ENCODE data around the gene CTSE. TPM values are rescaled to one million over a fixed set of nuclear protein-coding genes. Genes with fewer than 3 reads are reported as not detected.
A peak's percentile ranks its signal among the peaks of the same experiment; 100 is the strongest.

CTSE gene
- total RNA-seq, 2 experiments from 2014 or later, result not detected

- Mint-ChIP-seq H3K4me3 (no peak overlapping the region), H3K4me1 (no peaks in the 10 kb centered on the region), H3K27ac (no peak overlapping the region), H3K36me3 (ENCODE audit: low read depth) (no peaks in the 10 kb centered on the region), H3K27me3 (peaks cover 29% of the 10 kb centered on the region), H3K9me3 (no peaks in the 10 kb centered on the region)
- ChIA-PET CTCF (interaction anchor here (0.6 to 1.3 kb wide), 2 partner anchors 8 to 999 kb away, joined by 3 to 4 read pairs; no protein-coding TSS in a partner anchor), POLR2A (no interaction called here)
- no peak for DNase-seq
These were observed 1.9 kb downstream of the CTSE start for GRCh38 chr1:206021626-206022365.

GRCh38 chr1:206021008-206021625 is 2.6 kb downstream of the CTSE start:
- Mint-ChIP-seq H3K9me3 (no peaks in the 10 kb centered on the region), H3K4me3 (no peak overlapping the region), H3K4me1 (no peaks in the 10 kb centered on the region), H3K36me3 (ENCODE audit: low read depth) (no peaks in the 10 kb centered on the region), H3K27me3 (peaks cover 28% of the 10 kb centered on the region), H3K27ac (no peak overlapping the region)
- CTCF ChIA-PET, result interaction anchor here (0.6 to 1.3 kb wide), 2 partner anchors 9 to 998 kb away, joined by 3 to 4 read pairs; no protein-coding TSS in a partner anchor
- no peak for DNase-seq
- POLR2A ChIA-PET, result no interaction called here

- H3K27ac Mint-ChIP-seq, result no peak overlapping the region
- CTCF ChIA-PET, result interaction anchor here (1.3 kb wide), 1 partner anchor 9 kb away, joined by 3 read pairs; no protein-coding TSS in a partner anchor
- no peak overlapping the region for H3K4me3 Mint-ChIP-seq
- no peak for DNase-seq
- no peaks in the 10 kb centered on the region for H3K9me3 Mint-ChIP-seq
- H3K27me3 Mint-ChIP-seq, result peaks cover 23% of the 10 kb centered on the region
- H3K4me1 Mint-ChIP-seq, result no peaks in the 10 kb centered on the region
- POLR2A ChIA-PET, result no interaction called here
- H3K36me3 Mint-ChIP-seq (ENCODE audit: low read depth), result no peaks in the 10 kb centered on the region
These were observed 3.2 kb downstream of the CTSE start for GRCh38 chr1:206020393-206021007.

GRCh38 chr1:206015071-206015470 is 8.6 kb downstream of the CTSE start:
- peaks cover 22% of the 10 kb centered on the region for H3K4me1 Mint-ChIP-seq

GRCh38 chr1:206014601-206015000 is 9.1 kb downstream of the CTSE start:
- POLR2A ChIA-PET, result no interaction called here
- no peaks in the 10 kb centered on the region for H3K36me3 Mint-ChIP-seq (ENCODE audit: low read depth)
- CTCF ChIA-PET, result no interaction called here

More at GRCh38 chr1:206015071-206015470, 8.6 kb downstream of the CTSE start:
- Mint-ChIP-seq H3K27me3 (peaks cover 12% of the 10 kb centered on the region), H3K36me3 (ENCODE audit: low read depth) (no peaks in the 10 kb centered on the region), H3K4me3 (no peak overlapping the region), H3K9me3 (no peaks in the 10 kb centered on the region), H3K27ac (no peak overlapping the region)
- no peak for DNase-seq
- CTCF ChIA-PET, result interaction anchor here (0.8 to 1.0 kb wide), 2 partner anchors 15 to 91 kb away, joined by 4 to 5 read pairs; no protein-coding TSS in a partner anchor
- POLR2A ChIA-PET, result no interaction called here

GRCh38 chr1:206013026-206013795 is 10.5 kb downstream of the CTSE start:
- Mint-ChIP-seq H3K27me3 (peaks cover 5% of the 10 kb centered on the region), H3K27ac (no peak overlapping the region), H3K4me1 (peaks cover 22% of the 10 kb centered on the region), H3K9me3 (no peaks in the 10 kb centered on the region), H3K4me3 (no peak overlapping the region), H3K36me3 (ENCODE audit: low read depth) (no peaks in the 10 kb centered on the region)
- ChIA-PET CTCF (no interaction called here), POLR2A (no interaction called here)
- no peak for DNase-seq

More at GRCh38 chr1:206014601-206015000, 9.1 kb downstream of the CTSE start:
- peaks cover 22% of the 10 kb centered on the region for H3K4me1 Mint-ChIP-seq
- peaks cover 12% of the 10 kb centered on the region for H3K27me3 Mint-ChIP-seq
- no peak for DNase-seq
- H3K4me3 Mint-ChIP-seq, result no peak overlapping the region
- no peaks in the 10 kb centered on the region for H3K9me3 Mint-ChIP-seq
- no peak overlapping the region for H3K27ac Mint-ChIP-seq

GRCh38 chr1:206012086-206012859 is 11.4 kb downstream of the CTSE start:
- ChIA-PET POLR2A (interaction anchor here (0.6 to 1.5 kb wide), 2 partner anchors 18 to 419 kb away, joined by 3 read pairs; no protein-coding TSS in a partner anchor), CTCF (no interaction called here)
- Mint-ChIP-seq H3K4me1 (peaks cover 22% of the 10 kb centered on the region), H3K36me3 (ENCODE audit: low read depth) (no peaks in the 10 kb centered on the region), H3K9me3 (no peaks in the 10 kb centered on the region), H3K27me3 (no peaks in the 10 kb centered on the region), H3K4me3 (no peak overlapping the region), H3K27ac (no peak overlapping the region)
- DNase-seq, result peak; percentile 33

- no peak overlapping the region for H3K27ac Mint-ChIP-seq
- no peaks in the 10 kb centered on the region for H3K36me3 Mint-ChIP-seq (ENCODE audit: low read depth)
- CTCF ChIA-PET, result no interaction called here
- H3K4me3 Mint-ChIP-seq, result no peak overlapping the region
- peaks cover 2% of the 10 kb centered on the region for H3K27me3 Mint-ChIP-seq
- DNase-seq, result peak; percentile 11
- peaks cover 22% of the 10 kb centered on the region for H3K4me1 Mint-ChIP-seq
- POLR2A ChIA-PET, result interaction anchor here (1.5 kb wide), 1 partner anchor 20 kb away, joined by 3 read pairs; no protein-coding TSS in a partner anchor
- H3K9me3 Mint-ChIP-seq, result no peaks in the 10 kb centered on the region
These were observed 12.6 kb downstream of the CTSE start for GRCh38 chr1:206011057-206011456.

- DNase-seq, result no peak
- CTCF ChIA-PET, result interaction anchor here (0.6 kb wide), 1 partner anchor 863 kb away, joined by 3 read pairs; no protein-coding TSS in a partner anchor
- H3K4me1 Mint-ChIP-seq, result peaks cover 22% of the 10 kb centered on the region
- POLR2A ChIA-PET, result no interaction called here
- no peak overlapping the region for H3K4me3 Mint-ChIP-seq
- peaks cover 2% of the 10 kb centered on the region for H3K27me3 Mint-ChIP-seq
- no peaks in the 10 kb centered on the region for H3K9me3 Mint-ChIP-seq
- H3K36me3 Mint-ChIP-seq (ENCODE audit: low read depth), result no peaks in the 10 kb centered on the region
- H3K27ac Mint-ChIP-seq, result no peak overlapping the region
These were observed 13.6 kb downstream of the CTSE start for GRCh38 chr1:206010060-206010459.

GRCh38 chr1:206006946-206007345 is 16.7 kb downstream of the CTSE start:
- H3K36me3 Mint-ChIP-seq (ENCODE audit: low read depth), result no peaks in the 10 kb centered on the region
- H3K4me3 Mint-ChIP-seq, result no peak overlapping the region
- peaks cover 13% of the 10 kb centered on the region for H3K4me1 Mint-ChIP-seq
- peaks cover 6% of the 10 kb centered on the region for H3K9me3 Mint-ChIP-seq
- POLR2A ChIA-PET, result no interaction called here
- peaks cover 9% of the 10 kb centered on the region for H3K27me3 Mint-ChIP-seq
- DNase-seq, result peak; percentile 5
- CTCF ChIA-PET, result interaction anchor here (1.7 kb wide), 1 partner anchor 30 kb away, joined by 6 read pairs; no protein-coding TSS in a partner anchor
- H3K27ac Mint-ChIP-seq, result no peak overlapping the region

GRCh38 chr1:206005778-206006180 is 17.9 kb downstream of the CTSE start:
- Mint-ChIP-seq H3K4me3 (no peak overlapping the region), H3K4me1 (peaks cover 13% of the 10 kb centered on the region), H3K27ac (no peak overlapping the region), H3K36me3 (ENCODE audit: low read depth) (no peaks in the 10 kb centered on the region), H3K27me3 (peaks cover 9% of the 10 kb centered on the region), H3K9me3 (peaks cover 6% of the 10 kb centered on the region)
- ChIA-PET CTCF (interaction anchor here (1.7 kb wide), 1 partner anchor 28 kb away, joined by 6 read pairs; no protein-coding TSS in a partner anchor), POLR2A (no interaction called here)
- peak; percentile 2 for DNase-seq

- H3K9me3 Mint-ChIP-seq, result peaks cover 6% of the 10 kb centered on the region
- no peak overlapping the region for H3K27ac Mint-ChIP-seq
- POLR2A ChIA-PET, result no interaction called here
- peak; percentile 11 for DNase-seq
- peaks cover 13% of the 10 kb centered on the region for H3K4me1 Mint-ChIP-seq
- CTCF ChIA-PET, result no interaction called here
- H3K4me3 Mint-ChIP-seq, result no peak overlapping the region
- no peaks in the 10 kb centered on the region for H3K36me3 Mint-ChIP-seq (ENCODE audit: low read depth)
- H3K27me3 Mint-ChIP-seq, result peaks cover 9% of the 10 kb centered on the region
These were observed 18.5 kb downstream of the CTSE start for GRCh38 chr1:206005234-206005633.

Measured in activated CD4-positive, alpha-beta memory T cell treated with anti-CD3 and anti-CD28 coated beads, Interleukin-2, amount 10 ng/mL, durations not matched to agents 7 days and 5 days (primary cell).